ENCODE results near the gene AMBN. TPM values are rescaled to one million over a fixed set of nuclear protein-coding genes. Genes with fewer than 3 reads are reported as not detected.

AMBN gene
- total RNA-seq, 1 donor from 2014 or later: not detected

DNA sequence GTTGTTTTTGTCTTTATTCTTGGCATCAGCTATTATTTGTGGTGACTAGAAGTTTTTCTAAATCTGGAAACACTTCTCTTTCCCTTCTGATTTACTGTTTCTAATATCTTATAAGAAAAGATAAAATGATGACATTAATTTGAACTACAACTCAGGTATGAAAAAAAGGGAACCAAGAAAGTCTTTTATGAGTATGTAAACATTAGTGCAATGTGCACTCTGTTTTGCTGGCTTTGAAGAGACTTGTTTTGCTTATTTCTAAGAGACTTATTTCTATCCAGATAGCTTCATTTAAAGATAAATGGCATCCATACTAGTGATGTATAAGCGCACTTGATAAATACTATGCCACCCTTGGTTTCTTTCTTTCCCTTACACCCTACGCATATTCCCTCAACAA is 10.1 kb upstream of the AMBN start:
- H3K4me3 Mint-ChIP-seq (ENCODE audit: low read depth): no peak overlapping the region
- H3K27me3 Mint-ChIP-seq: no peaks in the 10 kb centered on the region
- H3K36me3 Mint-ChIP-seq (ENCODE audit: insufficient read depth): no peaks in the 10 kb centered on the region
- H3K9me3 Mint-ChIP-seq (ENCODE audit: low read depth): peaks cover 15% of the 10 kb centered on the region
- H3K4me1 Mint-ChIP-seq (ENCODE audit: low read depth): peaks cover 4% of the 10 kb centered on the region
- no peak for TF ChIP-seq CTCF (IDR thresholded peaks at IDR 0.05; ENCODE audit: unreplicated experiment)
- H3K27ac Mint-ChIP-seq: no peak overlapping the region
- DNase-seq (ENCODE audit: low spot score, unreplicated experiment): no peak

GRCh38 chr4:70583952-70584834 is 7.9 kb upstream of the AMBN start:
- no peaks in the 10 kb centered on the region for H3K36me3 Mint-ChIP-seq (ENCODE audit: insufficient read depth)
- TF ChIP-seq CTCF (IDR thresholded peaks at IDR 0.05; ENCODE audit: unreplicated experiment): no peak
- H3K27ac Mint-ChIP-seq: no peak overlapping the region
- no peaks in the 10 kb centered on the region for H3K27me3 Mint-ChIP-seq
- no peak for DNase-seq (ENCODE audit: low spot score, unreplicated experiment)
- peaks cover 3% of the 10 kb centered on the region for H3K4me1 Mint-ChIP-seq (ENCODE audit: low read depth)
- no peak overlapping the region for H3K4me3 Mint-ChIP-seq (ENCODE audit: low read depth)
- peaks cover 7% of the 10 kb centered on the region for H3K9me3 Mint-ChIP-seq (ENCODE audit: low read depth)

GRCh38 chr4:70586841-70587240 is 5.2 kb upstream of the AMBN start:
- no peak overlapping the region for H3K4me3 Mint-ChIP-seq (ENCODE audit: low read depth)
- no peak for TF ChIP-seq CTCF (IDR thresholded peaks at IDR 0.05; ENCODE audit: unreplicated experiment)

GRCh38 chr4:70589785-70590184 is 2.3 kb upstream of the AMBN start:
- Mint-ChIP-seq H3K36me3 (ENCODE audit: insufficient read depth) (no peaks in the 10 kb centered on the region), H3K4me3 (ENCODE audit: low read depth) (no peak overlapping the region), H3K27me3 (no peaks in the 10 kb centered on the region), H3K9me3 (ENCODE audit: low read depth) (no peaks in the 10 kb centered on the region), H3K4me1 (ENCODE audit: low read depth) (peaks cover 11% of the 10 kb centered on the region), H3K27ac (no peak overlapping the region)
- no peak for DNase-seq (ENCODE audit: low spot score, unreplicated experiment)
- no peak for TF ChIP-seq CTCF (IDR thresholded peaks at IDR 0.05; ENCODE audit: unreplicated experiment)

More at GRCh38 chr4:70586841-70587240, 5.2 kb upstream of the AMBN start:
- Mint-ChIP-seq H3K36me3 (ENCODE audit: insufficient read depth) (no peaks in the 10 kb centered on the region), H3K27ac (no peak overlapping the region), H3K4me1 (ENCODE audit: low read depth) (peaks cover 8% of the 10 kb centered on the region), H3K27me3 (no peaks in the 10 kb centered on the region), H3K9me3 (ENCODE audit: low read depth) (no peaks in the 10 kb centered on the region)
- DNase-seq (ENCODE audit: low spot score, unreplicated experiment): no peak

- Mint-ChIP-seq H3K27ac (no peak overlapping the region), H3K9me3 (ENCODE audit: low read depth) (no peaks in the 10 kb centered on the region), H3K27me3 (no peaks in the 10 kb centered on the region), H3K4me1 (ENCODE audit: low read depth) (peaks cover 8% of the 10 kb centered on the region), H3K36me3 (ENCODE audit: insufficient read depth) (no peaks in the 10 kb centered on the region), H3K4me3 (ENCODE audit: low read depth) (no peak overlapping the region)
- no peak for TF ChIP-seq CTCF (IDR thresholded peaks at IDR 0.05; ENCODE audit: unreplicated experiment)
- no peak for DNase-seq (ENCODE audit: low spot score, unreplicated experiment)
Measured at GRCh38 chr4:70594196-70594595, 2.1 kb downstream of the AMBN start.

Measured in progenitor cell of endocrine pancreas (in vitro differentiated cells).